Activated CD4-positive, alpha-beta memory T cell treated with anti-CD3 and anti-CD28 coated beads for 36 hours (primary cell): ENCODE measurements around the gene TGM1. TPM values are rescaled to one million over a fixed set of nuclear protein-coding genes. Genes with fewer than 3 reads are reported as not detected.

Experiments used
- CTCF ChIA-PET: fragments of 350-600 bp; sonication (Branson Sonifier 250); formaldehyde crosslinking; loops from one replicate; lab custom pipeline; 2021; ENCODE audit warnings: antibody characterized with exemption, inconsistent platforms; lab: Charles Lee
- POLR2A ChIA-PET: fragments of 350-600 bp; sonication (Branson Sonifier 250); formaldehyde crosslinking; loops from one replicate; lab custom pipeline; 2021; ENCODE audit warnings: antibody characterized with exemption; lab: Charles Lee
- DNase-seq: peaks from one replicate; pipeline ENCODE4 v3.0.0-alpha.2; 2020
- H3K27ac Mint-ChIP-seq: one replicate; pipeline ENCODE4 v1.8.0; 2021; ENCODE audit warnings: mixed read lengths
- H3K27me3 Mint-ChIP-seq: one replicate; pipeline ENCODE4 v1.8.0; 2021; ENCODE audit warnings: mixed read lengths
- H3K36me3 Mint-ChIP-seq: one replicate; pipeline ENCODE4 v1.8.0; 2021; ENCODE audit warnings: mixed read lengths
- H3K4me1 Mint-ChIP-seq: one replicate; pipeline ENCODE4 v1.8.0; 2021; ENCODE audit warnings: low read depth, mixed read lengths
- H3K4me3 Mint-ChIP-seq: one replicate; pipeline ENCODE4 v1.8.0; 2021; ENCODE audit warnings: mild to moderate bottlenecking, mixed read lengths
- H3K9me3 Mint-ChIP-seq: one replicate; pipeline ENCODE4 v1.8.0; 2021; ENCODE audit warnings: mixed read lengths
- intact Hi-C: fragments of 100-400 bp; cut with micrococcal nuclease; formaldehyde crosslinking; loops from one replicate; pipeline ENCODE4 v1.15.1; 2023
- total RNA-seq, 2 experiments: library from RNA; stranded (reverse); gene quantifications; one replicate each; pipeline ENCODE4 v1.2.3, GENCODE V29; 2021

The TGM1 gene
- total RNA-seq, 2 experiments from 2014 or later = 3.7 to 4.5 TPM

DNA sequence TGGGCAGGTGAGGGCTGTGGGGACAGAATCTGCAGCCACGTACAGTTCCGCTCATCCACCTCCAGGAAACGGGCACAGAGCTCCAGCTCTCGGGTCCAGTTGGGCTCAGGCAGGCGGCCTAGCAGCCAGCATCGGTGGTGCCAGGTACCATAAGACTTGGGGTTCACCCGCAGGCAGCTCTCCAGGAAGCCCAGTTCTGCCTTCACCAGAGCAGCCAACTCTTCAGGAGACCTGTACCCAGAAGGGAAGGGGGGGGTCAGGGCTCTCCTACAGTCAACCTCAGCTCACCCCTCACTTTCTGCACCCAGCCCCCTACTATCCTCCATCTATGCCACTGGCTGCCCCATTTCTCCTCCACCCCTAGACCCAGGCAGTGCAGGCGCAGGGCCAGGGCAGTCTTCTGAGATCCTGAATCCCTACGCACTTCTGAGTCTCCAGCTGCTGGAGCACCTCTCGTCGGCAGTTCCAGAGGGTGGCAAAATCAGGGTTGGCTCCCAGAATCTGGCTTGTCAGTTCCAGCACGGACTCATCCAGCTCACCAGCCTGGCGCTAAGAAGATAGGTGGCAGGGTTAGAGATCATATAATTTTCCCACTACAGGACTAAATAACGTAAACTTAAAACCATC is 7.0 kb upstream of the TGM1 start:
- intact Hi-C loops = loop anchor here (2.0 to 10.0 kb wide), 2 partner anchors 63 to 215 kb away; partner anchors contain the start of gene CARMIL3
- Mint-ChIP-seq H3K27ac (no peak overlapping the region), H3K4me3 (peak overlapping the region; percentile 84), H3K4me1 (peaks cover 35% of the 10 kb centered on the region), H3K27me3 (no peaks in the 10 kb centered on the region), H3K9me3 (no peaks in the 10 kb centered on the region), H3K36me3 (peaks cover 9% of the 10 kb centered on the region)
- POLR2A ChIA-PET = interaction anchor here (0.6 to 2.9 kb wide), 9 partner anchors 10 to 56 kb away, joined by 3 to 19 read pairs (median 8); partner anchors contain the start of genes CHMP4A, CIDEB, DHRS1 and NOP9
- no peak for DNase-seq
- CTCF ChIA-PET = interaction anchor here (0.9 to 4.8 kb wide), 17 partner anchors 13 to 167 kb away, joined by 3 to 45 read pairs (median 11); partner anchors contain the start of genes CIDEB, DHRS1, IRF9 and LTB4R

DNA sequence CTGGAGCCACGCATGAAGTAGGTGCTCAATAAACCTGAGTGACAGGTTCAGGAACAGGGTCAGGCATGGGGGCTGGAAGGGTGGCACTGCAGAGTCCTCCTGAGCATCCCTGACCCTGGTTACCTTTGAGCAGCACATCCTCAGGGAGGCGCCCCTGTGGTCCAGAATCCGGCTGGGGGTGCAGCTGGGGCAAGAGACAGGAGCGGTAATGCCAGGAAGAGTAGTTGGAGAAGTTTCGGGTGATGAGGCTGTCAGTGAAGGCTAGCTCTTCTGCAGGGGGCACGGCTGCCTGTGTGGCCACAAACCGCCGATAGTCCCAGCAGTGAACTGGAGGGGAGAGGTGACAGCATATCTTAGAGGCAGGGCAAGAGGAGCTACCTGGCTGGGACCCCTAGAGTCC is 6.4 kb upstream of the TGM1 start:
- no peak for DNase-seq
- H3K36me3 Mint-ChIP-seq = peaks cover 9% of the 10 kb centered on the region
- CTCF ChIA-PET = interaction anchor here (1.3 to 4.8 kb wide), 7 partner anchors 18 to 168 kb away, joined by 4 to 45 read pairs (median 14); partner anchors contain the start of genes CIDEB and TINF2
- POLR2A ChIA-PET = interaction anchor here (0.6 to 2.9 kb wide), 2 partner anchors 23 to 27 kb away, joined by 5 to 19 read pairs; partner anchors contain the start of gene TINF2
- H3K4me1 Mint-ChIP-seq = peaks cover 33% of the 10 kb centered on the region
- H3K27me3 Mint-ChIP-seq = no peaks in the 10 kb centered on the region
- H3K4me3 Mint-ChIP-seq = no peak overlapping the region
- H3K9me3 Mint-ChIP-seq = no peaks in the 10 kb centered on the region
- intact Hi-C loops = no loop called here
- no peak overlapping the region for H3K27ac Mint-ChIP-seq

DNA sequence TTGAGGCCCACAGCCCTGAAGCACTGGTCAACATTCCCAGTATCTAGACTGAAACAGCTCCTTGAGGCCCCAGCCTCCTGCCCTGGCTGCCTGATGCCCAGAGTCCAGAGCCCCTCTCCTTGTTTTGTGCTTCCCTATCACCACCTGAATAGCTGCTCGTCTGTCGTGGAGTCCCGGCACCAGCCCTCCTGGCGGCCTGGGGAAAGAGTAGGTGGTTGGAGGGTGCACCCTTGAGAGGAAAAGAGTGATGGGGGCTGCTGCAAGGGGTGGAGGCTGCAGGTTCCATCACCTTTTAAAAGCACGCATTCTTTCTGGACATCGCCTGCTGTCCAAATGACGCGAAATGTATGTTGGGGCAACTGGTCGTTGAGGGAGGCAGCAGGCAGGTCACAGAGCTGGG is 5.2 kb upstream of the TGM1 start:
- no peak overlapping the region for H3K27ac Mint-ChIP-seq
- no peaks in the 10 kb centered on the region for H3K9me3 Mint-ChIP-seq
- no peak for DNase-seq
- POLR2A ChIA-PET = no interaction called here
- H3K4me3 Mint-ChIP-seq = no peak overlapping the region
- H3K27me3 Mint-ChIP-seq = no peaks in the 10 kb centered on the region
- H3K4me1 Mint-ChIP-seq = peaks cover 22% of the 10 kb centered on the region
- intact Hi-C loops = no loop called here
- H3K36me3 Mint-ChIP-seq = peaks cover 9% of the 10 kb centered on the region
- CTCF ChIA-PET = interaction anchor here (1.2 to 4.8 kb wide), 3 partner anchors 26 to 40 kb away, joined by 4 to 45 read pairs (median 11); partner anchors contain the start of genes CIDEB and TINF2

DNA sequence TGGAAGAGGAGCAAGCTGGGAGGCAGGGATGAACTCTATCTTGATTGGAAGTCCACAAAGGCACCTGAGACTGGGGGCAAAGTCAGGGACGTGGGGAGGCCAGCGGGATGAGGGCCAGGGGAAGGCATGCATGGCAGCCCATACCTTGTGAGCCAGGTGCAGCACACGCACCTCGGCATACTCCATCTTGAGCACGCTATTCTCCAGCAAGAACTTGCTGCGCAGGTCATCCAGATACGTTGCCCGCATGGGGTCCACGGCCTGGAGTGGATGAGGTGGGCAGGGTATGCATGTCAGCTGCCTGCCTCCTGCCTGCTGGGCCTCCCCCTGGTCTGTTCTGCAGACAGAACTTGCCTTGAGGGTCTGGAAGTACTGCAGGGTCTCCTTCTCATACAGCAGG is 4.5 kb upstream of the TGM1 start:
- no peak for DNase-seq
- H3K9me3 Mint-ChIP-seq = no peaks in the 10 kb centered on the region
- POLR2A ChIA-PET = interaction anchor here (0.6 kb wide), 1 partner anchor 15 kb away, joined by 3 read pairs; no protein-coding TSS in a partner anchor
- CTCF ChIA-PET = interaction anchor here (1.1 kb wide), 1 partner anchor 12 kb away, joined by 3 read pairs; no protein-coding TSS in a partner anchor
- peaks cover 14% of the 10 kb centered on the region for H3K4me1 Mint-ChIP-seq
- H3K27ac Mint-ChIP-seq = no peak overlapping the region
- H3K27me3 Mint-ChIP-seq = no peaks in the 10 kb centered on the region
- no peak overlapping the region for H3K4me3 Mint-ChIP-seq
- H3K36me3 Mint-ChIP-seq = peaks cover 9% of the 10 kb centered on the region
- intact Hi-C loops = no loop called here

DNA sequence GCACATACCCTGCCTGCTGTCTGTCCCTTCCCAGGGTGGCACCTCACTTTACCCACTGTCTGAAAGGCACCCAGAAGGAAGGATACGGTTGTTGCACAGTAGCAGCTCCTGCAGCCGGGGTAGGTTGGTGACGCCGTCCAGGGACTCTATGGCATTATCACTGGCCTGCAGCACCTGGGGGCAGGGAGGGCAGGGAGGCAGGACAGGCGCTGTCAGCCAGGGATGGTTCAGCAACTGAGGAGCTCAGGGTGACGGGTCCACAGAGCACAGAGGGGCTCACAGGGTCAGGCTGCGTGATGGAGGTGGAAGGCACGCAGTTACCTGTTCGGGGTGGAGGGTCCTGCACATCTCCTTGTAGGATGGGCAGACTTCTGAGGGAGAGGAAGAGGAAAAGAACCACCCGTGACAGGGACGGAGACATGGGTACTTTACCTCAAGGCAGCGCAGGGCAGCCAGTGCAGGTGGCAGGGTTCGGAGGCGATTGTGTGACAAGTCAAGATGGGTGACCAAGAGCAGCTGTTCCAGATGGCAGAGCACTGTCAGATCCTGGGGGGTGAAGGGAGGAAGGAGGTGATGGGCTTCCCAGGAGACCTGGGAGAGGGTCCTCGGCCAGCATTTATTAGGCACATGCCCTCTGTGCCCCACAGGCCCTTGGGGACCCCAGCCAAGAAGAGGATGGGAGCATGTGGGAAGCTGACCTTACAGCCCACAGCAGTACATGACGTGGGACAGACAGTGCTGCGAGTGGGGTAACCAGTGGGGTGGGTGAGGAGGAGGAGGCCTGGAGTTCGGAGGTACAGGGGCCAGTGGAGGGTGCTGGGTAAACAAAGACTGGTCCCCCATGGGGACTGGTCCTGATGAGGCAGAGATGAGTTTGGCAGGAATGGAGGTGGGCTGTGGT is 3.6 kb upstream of the TGM1 start:
- CTCF ChIA-PET = interaction anchor here (1.0 to 1.7 kb wide), 5 partner anchors 13 to 67 kb away, joined by 3 to 4 read pairs (median 3); partner anchors contain the start of genes CIDEB and TINF2
- POLR2A ChIA-PET = interaction anchor here (0.6 kb wide), 1 partner anchor 16 kb away, joined by 3 read pairs; no protein-coding TSS in a partner anchor

DNA sequence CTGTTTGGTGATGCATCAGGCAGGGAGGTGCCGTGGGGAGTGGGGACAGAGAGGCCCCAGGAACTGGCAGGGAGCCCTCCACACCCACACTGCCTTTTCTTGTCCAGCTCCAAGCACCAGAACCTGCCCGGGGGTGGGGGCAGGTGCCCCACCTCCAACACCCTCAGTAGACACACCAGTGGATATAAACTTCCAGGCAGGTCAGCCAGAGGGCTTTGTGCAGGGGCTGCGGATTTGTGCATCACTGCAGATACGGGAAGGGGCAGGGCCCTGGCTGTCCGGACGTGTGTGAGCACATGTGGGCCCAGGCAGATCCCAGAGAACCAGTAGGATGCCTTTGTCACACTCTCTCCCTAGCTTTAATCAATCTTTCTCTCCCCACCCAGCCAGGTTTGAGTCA is 1.3 kb upstream of the TGM1 start:
- H3K27ac Mint-ChIP-seq = no peak overlapping the region
- ChIA-PET POLR2A (interaction anchor here (0.9 to 1.0 kb wide), 2 partner anchors 16 to 22 kb away, joined by 3 read pairs; partner anchors contain the start of gene TINF2), CTCF (interaction anchor here (1.1 to 2.0 kb wide), 2 partner anchors 15 to 69 kb away, joined by 5 to 6 read pairs; no protein-coding TSS in a partner anchor)
- peaks cover 10% of the 10 kb centered on the region for H3K36me3 Mint-ChIP-seq
- intact Hi-C loops = no loop called here
- no peak overlapping the region for H3K4me3 Mint-ChIP-seq
- no peak for DNase-seq
- H3K27me3 Mint-ChIP-seq = no peaks in the 10 kb centered on the region
- H3K9me3 Mint-ChIP-seq = no peaks in the 10 kb centered on the region
- no peaks in the 10 kb centered on the region for H3K4me1 Mint-ChIP-seq

More for the DNA sequence above, 3.6 kb upstream of the TGM1 start:
- H3K36me3 Mint-ChIP-seq = peaks cover 10% of the 10 kb centered on the region
- no peak overlapping the region for H3K4me3 Mint-ChIP-seq
- no peak for DNase-seq
- no peaks in the 10 kb centered on the region for H3K27me3 Mint-ChIP-seq
- H3K27ac Mint-ChIP-seq = no peak overlapping the region
- no peaks in the 10 kb centered on the region for H3K9me3 Mint-ChIP-seq
- intact Hi-C loops = no loop called here
- H3K4me1 Mint-ChIP-seq = peaks cover 5% of the 10 kb centered on the region

DNA sequence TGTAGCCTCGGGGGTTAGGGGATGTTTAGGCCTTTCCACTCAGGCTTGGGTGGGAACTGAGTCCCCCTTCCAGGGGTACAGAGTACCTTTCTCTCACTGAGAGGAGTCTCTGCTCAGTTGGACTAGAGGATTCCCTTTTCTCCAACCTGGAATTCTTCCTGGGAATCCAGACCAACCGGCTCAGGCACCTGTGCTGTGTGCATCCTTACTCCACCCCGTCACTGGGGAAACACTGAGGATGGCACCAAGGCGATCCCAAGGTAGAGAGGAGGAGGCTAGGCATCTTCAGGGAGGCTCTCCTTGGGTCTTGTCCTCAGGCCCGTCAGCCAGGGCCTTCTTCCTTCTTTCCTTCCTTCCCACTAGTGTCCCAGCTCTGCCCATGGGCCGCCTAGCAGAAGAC is 871 bp upstream of the TGM1 start:
- POLR2A ChIA-PET = interaction anchor here (0.9 to 1.0 kb wide), 2 partner anchors 16 to 22 kb away, joined by 3 read pairs; partner anchors contain the start of gene TINF2
- Mint-ChIP-seq H3K4me3 (no peak overlapping the region), H3K27me3 (no peaks in the 10 kb centered on the region), H3K27ac (no peak overlapping the region), H3K36me3 (peaks cover 10% of the 10 kb centered on the region), H3K4me1 (no peaks in the 10 kb centered on the region), H3K9me3 (no peaks in the 10 kb centered on the region)
- intact Hi-C loops = no loop called here
- CTCF ChIA-PET = interaction anchor here (1.1 to 2.0 kb wide), 2 partner anchors 16 to 69 kb away, joined by 5 to 6 read pairs; no protein-coding TSS in a partner anchor
- DNase-seq = no peak

DNA sequence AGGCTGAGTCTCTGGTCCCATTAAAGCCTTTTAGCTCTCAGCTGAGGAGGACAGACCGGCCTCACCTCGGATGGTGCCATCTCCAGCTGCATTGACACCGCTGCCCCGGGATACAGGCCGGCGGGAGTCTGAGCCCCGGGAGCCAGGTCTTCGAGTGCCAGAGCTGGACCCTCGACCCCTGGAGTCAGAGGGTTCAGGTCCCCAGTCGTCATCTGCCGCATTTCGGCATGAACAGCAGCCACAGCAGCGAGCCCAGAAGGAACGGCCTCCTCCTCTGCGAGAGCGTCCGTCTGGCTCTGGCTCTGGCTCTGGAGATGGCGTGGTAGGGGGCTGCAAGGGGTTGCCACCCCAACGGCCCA is 1.0 kb downstream of the TGM1 start:
- POLR2A ChIA-PET = no interaction called here
- Mint-ChIP-seq H3K4me3 (no peak overlapping the region), H3K9me3 (no peaks in the 10 kb centered on the region), H3K27me3 (no peaks in the 10 kb centered on the region), H3K27ac (no peak overlapping the region), H3K36me3 (peaks cover 6% of the 10 kb centered on the region), H3K4me1 (no peaks in the 10 kb centered on the region)
- intact Hi-C loops = no loop called here
- CTCF ChIA-PET = no interaction called here
- DNase-seq = no peak

DNA sequence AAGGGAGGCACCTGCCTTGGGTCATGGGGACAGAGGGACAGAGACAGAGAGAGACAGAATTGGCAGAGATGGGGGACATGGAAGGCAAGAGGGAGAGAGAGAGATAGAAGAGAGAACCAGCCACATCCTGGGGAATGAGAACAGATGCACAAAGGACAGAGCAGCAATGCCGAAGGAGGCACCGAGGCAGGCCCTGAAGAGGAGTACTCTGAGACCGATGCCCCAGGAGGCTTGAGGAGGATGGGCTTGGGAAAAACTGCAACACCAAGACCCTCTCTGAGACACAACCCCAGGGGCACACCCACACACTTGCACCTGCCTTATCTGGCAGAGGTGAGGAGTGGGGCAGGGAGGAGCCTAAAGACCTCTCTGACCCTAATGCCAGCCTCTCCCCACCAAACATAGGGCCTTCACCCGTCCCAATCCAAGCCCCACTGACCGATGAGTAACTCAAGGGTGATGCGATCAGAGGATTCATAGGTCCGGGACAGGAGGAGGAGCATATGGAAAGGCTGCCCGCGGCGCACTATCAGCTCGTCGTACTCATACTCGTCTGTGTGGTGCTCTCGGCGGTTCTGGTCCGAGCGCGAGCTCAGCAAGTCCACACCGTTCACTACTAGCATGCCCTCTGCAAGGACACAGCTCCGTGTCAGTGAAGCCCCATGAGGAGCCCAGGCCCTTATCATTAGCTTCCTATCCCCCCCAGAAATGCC is 1.6 kb downstream of the TGM1 start:
- Mint-ChIP-seq H3K4me3 (no peak overlapping the region), H3K9me3 (no peaks in the 10 kb centered on the region), H3K27ac (no peak overlapping the region), H3K27me3 (no peaks in the 10 kb centered on the region), H3K4me1 (no peaks in the 10 kb centered on the region), H3K36me3 (peaks cover 1% of the 10 kb centered on the region)
- intact Hi-C loops = no loop called here
- ChIA-PET POLR2A (no interaction called here), CTCF (interaction anchor here (1.0 kb wide), 1 partner anchor 35 kb away, joined by 3 read pairs; no protein-coding TSS in a partner anchor)
- no peak for DNase-seq

DNA sequence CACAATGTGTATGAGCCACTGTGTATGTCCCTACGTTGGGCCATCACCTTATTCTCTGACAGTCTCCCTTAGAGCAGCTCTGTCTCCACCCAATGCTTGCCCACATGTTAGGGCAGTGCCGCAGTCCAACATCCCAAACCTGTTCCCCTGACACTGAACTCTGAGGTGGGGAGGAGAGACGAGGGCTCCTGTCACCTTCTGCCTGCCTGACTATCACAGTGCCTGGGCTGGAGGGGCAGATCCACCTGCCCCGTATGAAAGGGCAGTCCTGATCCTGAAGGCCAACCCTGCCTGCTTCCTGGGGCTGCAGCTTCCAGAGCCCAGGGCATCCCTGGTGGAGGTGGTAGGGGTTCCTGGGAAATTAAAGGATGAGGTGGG is 2.2 kb downstream of the TGM1 start:
- Mint-ChIP-seq H3K27ac (no peak overlapping the region), H3K9me3 (no peaks in the 10 kb centered on the region), H3K4me1 (no peaks in the 10 kb centered on the region), H3K4me3 (no peak overlapping the region), H3K27me3 (no peaks in the 10 kb centered on the region), H3K36me3 (peaks cover 1% of the 10 kb centered on the region)
- no peak for DNase-seq
- ChIA-PET POLR2A (no interaction called here), CTCF (interaction anchor here (1.0 kb wide), 1 partner anchor 36 kb away, joined by 3 read pairs; no protein-coding TSS in a partner anchor)
- intact Hi-C loops = no loop called here
